ES-I3 (cell line): Measurements from ENCODE around the gene CKM.

Experiments
- H3K36me3 ChIP-seq: 2 replicates; pipeline ENCODE4 v1.6.1; 2013; ENCODE audit warnings: mild to moderate bottlenecking, low read length, control low read depth, moderate library complexity; ENCODE audit not compliant: insufficient read depth
- H3K4me1 ChIP-seq: 2 replicates; pipeline ENCODE4 v1.6.1; 2013; ENCODE audit warnings: mild to moderate bottlenecking, control low read depth, low read length; ENCODE audit not compliant: insufficient read depth
- H3K9ac ChIP-seq: 2 replicates; pipeline ENCODE4 v1.6.1; 2013; ENCODE audit warnings: low read depth, mild to moderate bottlenecking, low read length, moderate library complexity
- H3K9me3 ChIP-seq: 2 replicates; pipeline ENCODE4 v1.6.1; 2013; ENCODE audit warnings: mild to moderate bottlenecking, low read length, moderate library complexity; ENCODE audit not compliant: control insufficient read depth, insufficient read depth

Gene CKM

DNA sequence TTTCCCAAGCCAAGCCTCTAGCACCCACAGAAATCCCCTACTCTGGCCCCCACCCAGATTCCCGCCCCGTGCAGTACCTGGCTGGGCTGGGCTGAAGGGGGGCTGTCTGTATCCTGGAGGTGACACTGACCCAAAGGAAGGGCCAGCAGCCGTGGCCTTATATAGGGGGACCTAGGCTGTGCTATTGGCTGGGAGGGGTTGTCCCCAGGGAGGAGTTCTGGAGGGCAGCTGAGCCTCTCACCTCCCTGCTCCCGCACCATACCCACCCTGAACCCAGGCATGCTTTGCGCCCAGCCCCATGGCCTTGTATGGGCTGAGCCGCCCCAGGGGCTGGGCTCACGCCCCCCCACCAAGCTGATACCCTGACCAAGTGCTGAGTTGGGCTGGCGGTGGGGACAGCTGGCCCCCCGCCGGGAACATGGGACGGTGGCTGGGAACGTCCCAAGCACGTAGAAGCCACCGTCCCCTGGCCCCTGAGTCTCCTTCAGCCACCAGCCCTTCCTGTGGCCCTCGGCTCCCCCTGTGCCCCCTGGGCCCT, at the start of gene CKM:
CKM (minus strand) TSS at position 132 of the 538 bp plus-strand sequence. CDS start 3,162 bp downstream, outside the sequence.
- H3K9ac ChIP-seq: peak within 1 kb of the TSS; percentile 65
- no peaks in the 10 kb centered on the region for H3K36me3 ChIP-seq
- peaks cover 14% of the 10 kb centered on the region; the same call in 1 of the 2 replicates for H3K4me1 ChIP-seq
- H3K9me3 ChIP-seq: no peaks in the 10 kb centered on the region

DNA sequence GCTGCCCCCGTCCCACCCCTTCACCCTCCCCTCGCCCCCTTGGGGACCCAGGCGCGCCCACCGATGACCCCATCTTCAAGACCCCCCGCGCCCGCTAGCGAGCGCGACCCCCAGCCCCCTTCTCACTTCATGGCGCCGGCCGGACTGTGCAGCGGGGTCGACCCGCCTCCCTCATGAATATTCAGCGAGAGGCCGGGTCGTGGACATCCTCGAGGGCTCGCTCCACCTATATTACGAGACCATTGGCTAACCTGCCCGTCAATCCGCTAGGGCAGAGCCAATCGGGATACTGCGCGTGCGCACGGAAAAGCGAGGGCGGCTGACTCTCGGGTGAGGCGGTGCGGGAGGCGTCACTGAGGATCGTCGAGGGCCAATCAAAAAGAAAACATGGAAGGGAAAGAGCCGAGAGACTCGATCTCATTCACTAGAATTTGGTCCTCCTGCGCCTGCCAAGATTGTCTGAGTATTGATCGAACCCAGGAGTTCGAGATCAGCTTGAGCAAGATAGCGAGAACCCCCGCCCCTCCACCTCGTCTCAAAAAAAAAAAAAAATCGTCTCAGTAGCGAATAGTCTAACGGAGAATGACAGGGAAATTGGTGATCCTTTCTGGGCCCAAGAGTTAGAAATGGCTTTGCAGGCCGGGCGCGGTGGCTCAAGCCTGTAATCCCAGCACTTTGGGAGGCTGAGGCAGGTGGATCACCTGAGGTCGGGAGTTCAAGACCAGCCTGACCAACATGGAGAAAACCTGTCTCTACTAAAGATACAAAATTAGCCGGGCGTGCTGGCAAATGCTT, 47.9 kb upstream of the CKM start, which contains the start of gene ERCC2:
ERCC2 (minus strand) TSS at position 164 of the 795 bp plus-strand sequence; CDS start at position 131, 33 bp downstream.
- Histone ChIP-seq H3K36me3 (no peaks in the 10 kb centered on the region; the same call in none of the 2 replicates), H3K9me3 (no peaks in the 10 kb centered on the region), H3K9ac (peak within 1 kb of the TSS; percentile 85), H3K4me1 (no peaks in the 10 kb centered on the region)

GRCh38 chr19:45368737-45369340, 46.2 kb upstream of the CKM start:
- no peaks in the 10 kb centered on the region for H3K4me1 ChIP-seq
- no peak overlapping the region for H3K9ac ChIP-seq
- H3K36me3 ChIP-seq: no peaks in the 10 kb centered on the region; the same call in none of the 2 replicates
- H3K9me3 ChIP-seq: no peaks in the 10 kb centered on the region

DNA sequence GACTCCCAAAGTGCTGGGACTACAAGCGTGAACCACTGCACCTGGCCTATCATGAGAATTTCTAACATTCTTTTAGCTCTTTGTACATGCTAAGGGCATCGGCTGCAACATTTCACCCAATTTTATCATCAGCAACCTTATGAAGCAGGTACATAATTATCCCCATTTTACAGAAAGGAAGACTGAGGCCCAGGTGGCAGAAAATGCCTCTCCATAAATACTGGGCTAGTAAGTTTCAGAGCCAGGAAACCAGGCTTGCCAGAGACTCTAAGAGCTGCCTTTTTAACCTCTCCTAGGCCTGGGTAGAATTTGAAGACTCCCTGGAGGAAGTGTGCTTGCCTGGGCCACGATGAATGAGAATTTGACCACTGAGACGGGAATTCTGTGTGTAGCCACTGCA, 45.5 kb upstream of the CKM start:
- H3K9ac ChIP-seq: no peak overlapping the region
- H3K36me3 ChIP-seq: no peaks in the 10 kb centered on the region; the same call in none of the 2 replicates
- no peaks in the 10 kb centered on the region for H3K9me3 ChIP-seq
- no peaks in the 10 kb centered on the region for H3K4me1 ChIP-seq

GRCh38 chr19:45364696-45365095, 42.0 kb upstream of the CKM start:
- no peaks in the 10 kb centered on the region for H3K4me1 ChIP-seq
- H3K36me3 ChIP-seq: peaks cover under 1% of the 10 kb centered on the region
- no peak overlapping the region for H3K9ac ChIP-seq
- H3K9me3 ChIP-seq: no peaks in the 10 kb centered on the region

DNA sequence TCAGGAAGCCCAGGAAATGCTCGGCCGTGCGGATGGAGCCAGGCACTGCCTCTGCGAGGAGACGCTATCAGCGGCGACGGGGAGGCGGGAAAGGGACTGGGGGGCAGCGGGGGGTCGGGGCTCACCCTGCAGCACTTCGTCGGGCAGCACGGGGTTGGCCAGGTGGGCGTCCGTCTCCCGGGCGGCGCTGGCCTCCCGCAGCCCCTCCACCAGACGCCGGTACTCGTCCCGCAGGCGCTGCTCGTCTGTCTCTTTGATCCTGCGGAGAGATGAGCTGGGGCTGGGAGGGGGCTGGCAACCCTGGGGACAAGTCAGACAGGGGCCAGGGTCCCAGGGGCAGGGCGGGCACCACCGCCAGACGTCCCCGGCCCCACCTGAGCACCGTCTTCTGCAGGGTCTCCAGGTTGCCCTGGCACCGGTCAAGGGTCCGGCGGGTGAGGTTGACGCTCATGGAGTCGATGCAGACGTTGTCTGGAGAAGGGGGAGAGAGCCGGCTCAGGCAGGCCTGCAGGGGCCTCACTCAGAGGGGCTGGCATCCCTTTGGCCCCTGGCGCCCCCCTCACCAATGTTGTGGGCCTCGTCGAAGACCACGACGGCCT, 41.3 kb upstream of the CKM start:
- no peak overlapping the region for H3K9ac ChIP-seq
- H3K36me3 ChIP-seq: peaks cover 6% of the 10 kb centered on the region
- H3K4me1 ChIP-seq: no peaks in the 10 kb centered on the region
- no peaks in the 10 kb centered on the region for H3K9me3 ChIP-seq

DNA sequence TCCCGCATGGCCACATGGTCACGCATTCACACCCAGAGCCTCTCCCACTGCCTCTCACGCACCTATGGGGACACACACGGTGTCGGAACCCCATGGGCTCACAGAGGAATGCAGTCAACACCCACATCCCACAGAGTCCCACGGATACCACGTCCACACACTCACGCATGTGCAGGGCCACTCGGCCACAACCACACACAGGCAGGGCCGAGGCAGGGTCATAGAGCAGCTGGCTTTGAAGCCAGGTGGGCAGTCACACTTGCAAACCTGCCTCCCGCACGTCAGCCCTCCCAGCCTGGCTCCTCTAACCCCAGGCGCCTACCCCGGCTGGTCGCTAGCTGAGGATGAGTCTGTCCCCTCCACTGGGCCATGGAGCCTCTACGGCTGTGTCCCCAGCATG, 39.6 kb upstream of the CKM start:
- Histone ChIP-seq H3K36me3 (peaks cover 6% of the 10 kb centered on the region; the same call in 1 of the 2 replicates), H3K9ac (no peak overlapping the region), H3K9me3 (no peaks in the 10 kb centered on the region), H3K4me1 (no peaks in the 10 kb centered on the region)

DNA sequence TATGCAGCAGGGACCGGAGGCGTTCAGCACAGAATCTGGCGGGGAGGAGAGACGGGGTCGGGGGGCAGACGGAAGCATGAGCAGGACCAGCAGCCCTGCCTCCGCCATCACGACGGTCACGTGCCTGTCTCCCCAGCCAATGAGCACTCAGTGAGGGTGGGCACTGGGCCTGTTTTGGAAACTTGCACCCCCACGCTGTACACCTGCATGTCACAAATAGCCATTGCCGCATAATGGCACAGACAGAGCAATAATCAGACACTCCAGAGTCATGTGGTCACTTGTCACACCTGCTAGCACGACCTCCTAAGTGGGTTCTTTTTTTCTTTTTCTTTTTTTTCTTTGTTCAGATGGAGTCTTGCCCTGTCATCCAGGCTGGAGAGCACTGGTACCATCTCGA, 38.9 kb upstream of the CKM start:
- Histone ChIP-seq H3K9me3 (no peaks in the 10 kb centered on the region), H3K4me1 (no peaks in the 10 kb centered on the region), H3K36me3 (peaks cover 6% of the 10 kb centered on the region; the same call in 1 of the 2 replicates), H3K9ac (no peak overlapping the region)

- Histone ChIP-seq H3K4me1 (no peaks in the 10 kb centered on the region), H3K9ac (no peak overlapping the region), H3K36me3 (peaks cover 9% of the 10 kb centered on the region; the same call in 1 of the 2 replicates), H3K9me3 (no peaks in the 10 kb centered on the region)
Measured at GRCh38 chr19:45358213-45358792, 35.6 kb upstream of the CKM start.

- Histone ChIP-seq H3K36me3 (peaks cover 11% of the 10 kb centered on the region; the same call in 1 of the 2 replicates), H3K4me1 (no peaks in the 10 kb centered on the region)
Measured at GRCh38 chr19:45357445-45357783, 34.7 kb upstream of the CKM start.

DNA sequence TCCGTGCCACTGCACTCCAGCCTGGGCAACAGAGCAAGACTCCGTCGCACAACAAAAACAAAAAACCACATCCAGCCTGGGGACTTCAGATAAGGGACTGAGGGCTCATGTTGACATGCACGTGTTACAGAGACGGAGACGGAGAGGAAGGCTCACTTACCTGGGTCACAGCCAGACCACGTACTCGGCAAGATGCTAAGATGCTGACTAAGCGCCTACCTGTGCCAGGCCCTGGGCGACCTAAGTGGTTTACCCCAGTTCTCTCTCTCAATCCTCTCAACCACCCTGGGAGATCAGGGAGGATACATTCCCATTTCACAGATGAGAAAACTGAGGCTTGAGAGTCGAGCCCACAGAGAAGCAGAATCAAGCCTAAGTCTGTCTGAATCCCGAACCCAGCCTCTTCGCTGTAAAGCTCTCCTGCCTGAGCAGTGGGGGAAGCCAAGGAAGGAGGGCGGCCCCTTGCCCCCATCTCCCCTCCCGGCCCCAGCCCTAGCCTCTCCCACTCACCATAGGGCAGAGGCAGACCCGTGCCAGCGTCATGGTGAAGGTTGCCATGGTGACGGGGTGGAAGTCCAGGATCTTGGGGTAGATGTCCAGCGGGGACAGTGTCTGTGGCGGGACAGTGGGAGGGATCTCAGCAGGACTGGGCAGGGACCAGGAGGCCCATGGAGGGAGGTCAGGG, 34.2 kb upstream of the CKM start:
- Histone ChIP-seq H3K9me3 (no peaks in the 10 kb centered on the region), H3K36me3 (peaks cover 15% of the 10 kb centered on the region; the same call in 1 of the 2 replicates), H3K4me1 (no peaks in the 10 kb centered on the region), H3K9ac (no peak overlapping the region)

More at GRCh38 chr19:45357445-45357783, 34.7 kb upstream of the CKM start:
- no peaks in the 10 kb centered on the region for H3K9me3 ChIP-seq
- no peak overlapping the region for H3K9ac ChIP-seq

DNA sequence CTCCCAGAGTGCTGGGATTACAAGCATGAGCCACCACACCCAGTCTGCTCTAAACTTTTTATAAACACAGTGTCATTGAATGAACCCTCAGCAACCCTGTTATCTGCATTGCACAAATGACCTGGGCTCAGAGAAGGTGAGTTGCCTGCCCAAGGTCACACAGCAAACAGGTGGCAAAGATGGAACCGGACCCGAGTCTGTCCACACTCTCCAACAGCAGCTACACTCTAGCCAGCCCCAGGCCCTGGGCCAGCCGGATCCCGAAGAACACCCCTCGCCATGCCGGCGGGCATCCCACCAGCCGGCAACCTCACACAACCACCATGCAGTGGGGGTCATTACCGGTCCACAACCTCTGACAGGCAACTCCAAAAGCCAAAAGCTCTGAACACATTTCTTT, 33.2 kb upstream of the CKM start:
- Histone ChIP-seq H3K9me3 (no peaks in the 10 kb centered on the region), H3K36me3 (peaks cover 15% of the 10 kb centered on the region; the same call in 1 of the 2 replicates), H3K9ac (no peak overlapping the region), H3K4me1 (no peaks in the 10 kb centered on the region)

DNA sequence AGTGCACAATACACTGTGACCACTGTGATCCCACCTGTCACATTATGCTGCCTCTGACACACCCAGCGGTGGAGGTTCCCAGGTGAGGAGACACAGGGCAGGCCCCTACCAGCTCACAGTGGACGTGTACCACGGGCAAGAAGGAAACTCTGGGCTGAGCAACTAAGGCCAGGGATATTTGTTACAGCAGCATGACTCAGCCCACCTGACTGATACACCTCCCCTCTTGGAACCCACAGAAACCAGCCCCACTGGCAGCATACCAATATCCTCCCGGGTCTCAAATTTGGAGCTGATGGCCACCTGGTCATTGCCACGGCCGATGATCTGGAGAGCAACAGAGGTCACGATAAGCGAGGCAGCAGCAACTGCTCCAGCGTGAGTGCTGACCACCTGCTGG, 32.7 kb upstream of the CKM start:
- H3K4me1 ChIP-seq: no peaks in the 10 kb centered on the region
- H3K36me3 ChIP-seq: peaks cover 15% of the 10 kb centered on the region; the same call in 1 of the 2 replicates
- no peaks in the 10 kb centered on the region for H3K9me3 ChIP-seq
- no peak overlapping the region for H3K9ac ChIP-seq
